Activated naive CD8-positive, alpha-beta T cell (primary cell): ENCODE results near the gene HPN.

Experiments
- H3K27ac Mint-ChIP-seq: one replicate; pipeline ENCODE4 v1.8.0; 2021; ENCODE audit warnings: mixed read lengths
- H3K27me3 Mint-ChIP-seq: one replicate; pipeline ENCODE4 v1.8.0; 2021; ENCODE audit warnings: mixed read lengths
- H3K36me3 Mint-ChIP-seq: one replicate; pipeline ENCODE4 v1.8.0; 2021; ENCODE audit warnings: mixed read lengths
- H3K4me1 Mint-ChIP-seq: one replicate; pipeline ENCODE4 v1.8.0; 2021; ENCODE audit warnings: low read depth, mixed read lengths
- H3K4me3 Mint-ChIP-seq: one replicate; pipeline ENCODE4 v1.8.0; 2021; ENCODE audit warnings: mild to moderate bottlenecking, mixed read lengths
- H3K9me3 Mint-ChIP-seq: one replicate; pipeline ENCODE4 v1.8.0; 2021; ENCODE audit warnings: low read depth, mixed read lengths

Gene HPN

GRCh38 chr19:35029737-35030256 is 11.7 kb upstream of the HPN start:
- Mint-ChIP-seq H3K36me3 (peaks cover 3% of the 10 kb centered on the region), H3K27ac (no peak overlapping the region), H3K27me3 (peaks cover 4% of the 10 kb centered on the region), H3K9me3 (no peaks in the 10 kb centered on the region), H3K4me1 (peaks cover 8% of the 10 kb centered on the region), H3K4me3 (peak overlapping the region; percentile 72)

DNA sequence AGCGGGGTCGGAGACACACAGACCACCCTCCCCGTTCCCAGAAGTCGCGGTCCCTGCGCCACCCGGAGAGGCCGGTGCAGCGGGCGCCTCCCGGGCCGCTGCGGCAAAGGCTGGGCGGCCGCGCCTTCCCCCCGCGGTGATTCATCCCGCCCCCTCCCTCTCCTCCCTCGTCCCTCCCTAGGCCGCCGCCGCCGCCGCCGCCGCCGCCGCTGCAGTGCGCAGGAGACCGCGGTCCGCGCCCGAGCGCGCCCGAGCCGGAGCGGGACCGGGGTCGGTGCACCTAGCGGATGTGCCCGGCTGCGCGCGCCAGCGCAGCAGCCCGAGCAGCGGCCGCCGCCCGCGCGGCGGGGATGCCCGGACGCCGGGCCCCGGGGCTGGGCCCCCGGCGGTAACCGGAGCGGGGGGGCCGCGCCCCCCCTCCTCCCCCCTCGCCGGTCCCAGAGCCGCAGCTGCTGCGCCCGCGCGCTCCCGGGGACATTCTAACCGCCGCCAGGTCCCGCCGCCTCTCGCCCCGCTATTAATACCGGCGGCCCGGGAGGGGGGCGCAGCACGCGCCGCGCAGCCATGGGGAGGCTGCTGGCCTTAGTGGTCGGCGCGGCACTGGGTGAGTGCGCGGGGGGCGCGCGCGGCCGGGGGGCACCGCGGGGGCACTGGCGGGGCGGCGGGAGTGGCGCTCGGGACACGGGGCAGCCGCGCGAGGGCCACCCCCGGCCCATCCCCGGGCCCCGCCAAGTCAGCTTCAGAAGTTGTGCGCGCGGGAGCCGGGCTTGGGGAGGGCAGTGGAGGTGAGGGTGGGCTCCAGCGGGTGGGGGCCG is 11.1 kb upstream of the HPN start, which contains the start of gene SCN1B:
TSS of gene SCN1B (plus strand) at position 214 of the 815 bp plus-strand sequence. CDS start at position 565, 351 bp downstream.
- H3K27me3 Mint-ChIP-seq = peaks cover 4% of the 10 kb centered on the region
- H3K4me1 Mint-ChIP-seq = peaks cover 8% of the 10 kb centered on the region
- no peaks in the 10 kb centered on the region for H3K9me3 Mint-ChIP-seq
- peak within 1 kb of the TSS; percentile 1 for H3K27ac Mint-ChIP-seq
- H3K36me3 Mint-ChIP-seq = peaks cover 3% of the 10 kb centered on the region
- H3K4me3 Mint-ChIP-seq = peak within 1 kb of the TSS; percentile 83

GRCh38 chr19:35031072-35031881 is 10.2 kb upstream of the HPN start:
- Mint-ChIP-seq H3K27me3 (peaks cover 4% of the 10 kb centered on the region), H3K4me1 (peaks cover 8% of the 10 kb centered on the region), H3K36me3 (peaks cover 3% of the 10 kb centered on the region), H3K9me3 (no peaks in the 10 kb centered on the region), H3K4me3 (peak overlapping the region; percentile 83), H3K27ac (peak overlapping the region; percentile 1)

GRCh38 chr19:35032356-35032865 is 9.1 kb upstream of the HPN start:
- H3K9me3 Mint-ChIP-seq = no peaks in the 10 kb centered on the region
- no peak overlapping the region for H3K27ac Mint-ChIP-seq
- H3K4me3 Mint-ChIP-seq = no peak overlapping the region
- peaks cover 4% of the 10 kb centered on the region for H3K27me3 Mint-ChIP-seq
- H3K36me3 Mint-ChIP-seq = peaks cover 3% of the 10 kb centered on the region
- peaks cover 8% of the 10 kb centered on the region for H3K4me1 Mint-ChIP-seq

DNA sequence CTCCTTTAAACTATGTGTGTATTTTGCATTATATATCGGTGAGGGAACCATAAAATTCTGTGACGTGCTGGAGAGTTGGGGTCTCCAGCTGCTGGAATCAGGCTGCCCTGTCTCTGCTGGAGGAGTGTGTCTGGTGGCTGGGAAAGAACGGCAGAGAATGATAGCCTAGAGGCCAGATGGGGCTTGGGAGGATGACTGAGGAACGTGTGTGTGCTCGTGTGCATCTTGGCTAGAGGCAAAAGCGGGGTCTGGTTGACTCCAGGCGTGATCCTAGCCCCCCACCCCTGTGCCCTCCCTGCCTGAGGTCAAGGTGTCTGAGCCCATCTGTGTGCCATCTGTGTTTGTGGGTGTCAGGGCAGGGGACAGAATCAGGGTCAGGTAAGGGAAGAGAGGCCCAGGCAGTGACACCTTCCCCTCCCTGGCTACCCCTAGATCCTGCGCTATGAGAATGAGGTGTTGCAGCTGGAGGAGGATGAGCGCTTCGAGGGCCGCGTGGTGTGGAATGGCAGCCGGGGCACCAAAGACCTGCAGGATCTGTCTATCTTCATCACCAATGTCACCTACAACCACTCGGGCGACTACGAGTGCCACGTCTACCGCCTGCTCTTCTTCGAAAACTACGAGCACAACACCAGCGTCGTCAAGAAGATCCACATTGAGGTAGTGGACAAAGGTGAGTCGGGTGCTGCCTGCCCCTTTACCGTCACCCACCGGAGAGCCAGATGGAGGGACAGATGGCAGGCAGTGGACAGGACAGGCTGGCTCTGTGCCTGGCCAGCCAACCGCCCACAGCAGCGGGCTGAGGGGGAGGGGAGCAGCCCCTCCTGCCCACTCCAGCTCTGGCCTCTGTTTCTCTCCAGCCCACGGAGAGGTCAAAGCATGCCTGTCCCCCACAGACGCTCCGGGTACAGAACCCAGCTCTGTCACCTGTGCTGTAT is 8.2 kb upstream of the HPN start:
- H3K36me3 Mint-ChIP-seq = peaks cover 2% of the 10 kb centered on the region
- no peaks in the 10 kb centered on the region for H3K9me3 Mint-ChIP-seq
- no peak overlapping the region for H3K4me3 Mint-ChIP-seq
- no peak overlapping the region for H3K27ac Mint-ChIP-seq
- H3K4me1 Mint-ChIP-seq = peaks cover 7% of the 10 kb centered on the region
- H3K27me3 Mint-ChIP-seq = peaks cover 4% of the 10 kb centered on the region

- H3K27ac Mint-ChIP-seq = no peak overlapping the region
- H3K4me3 Mint-ChIP-seq = no peak overlapping the region
- H3K4me1 Mint-ChIP-seq = peaks cover 6% of the 10 kb centered on the region
- H3K27me3 Mint-ChIP-seq = peaks cover 4% of the 10 kb centered on the region
- H3K9me3 Mint-ChIP-seq = no peaks in the 10 kb centered on the region
- H3K36me3 Mint-ChIP-seq = no peaks in the 10 kb centered on the region
These were observed 7.5 kb upstream of the HPN start for GRCh38 chr19:35034005-35034502.

DNA sequence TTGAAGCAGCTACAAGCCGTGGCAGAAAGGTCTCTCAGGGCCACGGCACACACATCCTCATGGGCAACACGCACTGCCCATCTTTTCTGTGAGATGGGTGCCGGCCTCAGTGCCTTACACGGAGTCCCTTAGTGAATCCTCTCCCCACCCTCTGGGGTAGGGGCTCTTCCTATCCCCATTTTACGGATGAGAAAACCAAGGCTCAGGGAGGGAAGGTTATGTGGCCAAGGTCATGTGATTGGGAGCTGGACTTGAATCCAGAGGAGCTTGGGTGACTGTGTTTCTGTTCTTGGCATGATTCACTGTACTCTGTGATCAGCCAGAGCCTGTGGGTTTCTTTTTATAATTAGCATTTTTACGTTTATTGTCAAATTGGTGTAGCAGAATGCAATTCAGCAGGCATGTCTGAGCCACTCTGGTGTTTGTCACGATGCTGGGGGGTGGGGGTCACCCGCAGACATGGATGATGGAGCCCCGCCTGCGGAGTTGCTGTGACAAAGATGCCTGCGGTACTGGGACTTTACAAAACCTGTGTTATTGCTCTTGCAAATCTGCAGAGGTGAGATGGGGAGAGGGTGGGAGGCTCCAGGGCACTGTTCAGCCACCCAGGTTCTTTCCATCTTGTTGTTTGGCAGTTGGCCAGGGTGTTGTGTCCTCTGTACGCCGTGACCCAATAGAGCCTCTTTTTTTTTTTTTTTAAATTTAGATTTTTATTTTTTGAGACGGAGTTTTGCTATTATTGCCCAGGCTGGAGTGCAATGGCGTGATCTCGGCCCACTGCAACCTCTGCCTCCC is 6.7 kb upstream of the HPN start:
- H3K27ac Mint-ChIP-seq = no peak overlapping the region
- no peaks in the 10 kb centered on the region for H3K36me3 Mint-ChIP-seq
- no peak overlapping the region for H3K4me3 Mint-ChIP-seq
- H3K27me3 Mint-ChIP-seq = peaks cover 4% of the 10 kb centered on the region
- H3K4me1 Mint-ChIP-seq = peaks cover 8% of the 10 kb centered on the region
- H3K9me3 Mint-ChIP-seq = no peaks in the 10 kb centered on the region

DNA sequence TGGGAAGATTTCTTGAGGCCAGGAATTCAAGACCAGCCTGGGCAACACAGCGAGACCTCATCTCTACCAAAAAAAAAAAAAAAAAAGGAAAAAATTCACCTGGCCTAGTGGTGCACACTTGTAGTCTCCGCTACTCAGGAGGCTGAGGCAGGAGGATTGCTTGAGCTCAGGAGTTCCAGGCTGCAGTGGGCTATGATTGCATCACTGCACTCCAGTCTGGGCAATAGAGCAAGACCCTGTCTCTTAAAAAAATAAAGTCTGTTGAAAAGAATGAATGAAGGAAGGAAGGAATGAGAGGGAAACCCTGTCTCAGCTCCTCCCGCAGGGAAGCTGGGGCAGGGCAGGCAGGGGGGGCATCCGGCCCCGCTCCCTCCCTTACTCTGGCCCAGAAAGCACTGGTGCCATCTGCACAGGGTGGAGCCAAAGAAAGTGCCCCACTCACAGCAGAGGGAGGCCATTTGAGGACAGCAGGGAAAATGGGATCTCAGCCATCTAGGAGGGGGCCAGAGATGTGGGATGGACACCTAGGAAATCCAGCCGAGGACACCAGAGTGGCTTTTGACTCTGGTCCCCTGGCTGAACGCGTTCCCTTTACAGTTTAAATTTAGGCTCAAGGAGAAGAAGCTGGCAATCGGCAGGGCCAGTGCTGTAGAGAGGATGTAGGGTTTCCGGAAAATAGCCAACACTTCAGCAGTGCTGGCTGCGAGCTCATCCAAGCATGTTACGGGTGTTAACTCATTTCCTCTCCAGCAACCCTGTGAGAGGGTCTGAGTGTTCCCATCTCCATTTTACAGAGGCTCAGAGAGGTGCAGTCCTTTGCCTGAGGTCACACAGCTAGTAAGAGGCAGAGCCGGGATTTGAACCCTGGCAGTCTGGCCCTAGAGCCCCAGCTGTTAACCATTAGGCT is 3.6 kb upstream of the HPN start:
- no peaks in the 10 kb centered on the region for H3K36me3 Mint-ChIP-seq
- no peak overlapping the region for H3K4me3 Mint-ChIP-seq
- peaks cover 17% of the 10 kb centered on the region for H3K4me1 Mint-ChIP-seq
- H3K9me3 Mint-ChIP-seq = no peaks in the 10 kb centered on the region
- H3K27me3 Mint-ChIP-seq = no peaks in the 10 kb centered on the region
- no peak overlapping the region for H3K27ac Mint-ChIP-seq

- peak overlapping the region; percentile 52 for H3K4me3 Mint-ChIP-seq
- peaks cover 17% of the 10 kb centered on the region for H3K4me1 Mint-ChIP-seq
- H3K9me3 Mint-ChIP-seq = no peaks in the 10 kb centered on the region
- no peak overlapping the region for H3K27ac Mint-ChIP-seq
- no peaks in the 10 kb centered on the region for H3K27me3 Mint-ChIP-seq
- no peaks in the 10 kb centered on the region for H3K36me3 Mint-ChIP-seq
These were observed 2.7 kb upstream of the HPN start for GRCh38 chr19:35038623-35039512.

DNA sequence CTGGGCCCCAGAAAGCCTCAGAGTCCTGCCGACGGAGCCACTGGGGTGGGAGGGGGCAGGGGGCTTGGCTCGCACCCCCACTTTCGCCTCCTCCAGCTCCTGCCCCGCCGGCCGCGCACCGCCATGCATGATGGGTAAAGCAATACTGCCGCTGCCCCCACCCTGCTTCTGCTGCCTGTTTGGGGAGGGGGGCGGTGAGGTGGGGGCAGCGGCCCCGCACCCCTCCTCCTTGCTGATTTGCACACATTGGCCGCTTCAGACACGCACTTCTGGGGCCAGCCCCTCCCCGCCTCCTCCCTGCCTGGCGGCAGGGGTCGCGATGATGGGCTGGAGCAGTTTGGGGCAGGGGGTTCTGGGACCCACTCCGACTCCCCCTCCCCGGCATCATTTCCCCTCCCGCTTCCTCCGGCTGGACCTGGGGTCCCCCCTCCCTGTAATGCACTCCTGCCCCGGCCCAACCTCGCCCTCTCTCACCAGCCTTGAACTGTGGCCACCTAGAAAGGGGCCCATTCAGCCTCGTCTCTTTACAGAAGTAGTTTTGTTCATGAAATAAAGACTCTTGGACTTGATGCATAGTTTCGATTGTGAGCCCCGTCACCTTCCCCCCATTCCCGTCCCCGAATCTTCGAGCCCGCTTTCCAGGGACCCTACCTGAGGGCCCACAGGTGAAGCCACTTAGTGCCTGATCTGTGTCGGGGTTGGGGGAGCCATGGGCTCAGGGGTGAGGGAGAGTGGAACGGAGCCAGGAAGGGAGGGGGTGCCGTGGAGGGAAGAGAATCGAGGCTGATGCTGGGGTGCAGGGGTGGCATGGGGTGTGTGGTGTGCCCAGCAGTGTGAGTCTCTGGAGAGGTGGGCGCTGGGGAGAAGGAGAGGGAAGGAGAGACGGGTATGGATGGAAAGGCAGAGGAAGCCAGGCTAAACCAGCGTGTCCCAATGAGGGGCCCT is 1.4 kb upstream of the HPN start:
- Mint-ChIP-seq H3K27me3 (no peaks in the 10 kb centered on the region), H3K36me3 (no peaks in the 10 kb centered on the region), H3K9me3 (no peaks in the 10 kb centered on the region), H3K4me1 (peaks cover 26% of the 10 kb centered on the region), H3K27ac (peak overlapping the region; percentile 76), H3K4me3 (peak overlapping the region; percentile 69)

- Mint-ChIP-seq H3K27ac (peak overlapping the region; percentile 76), H3K27me3 (no peaks in the 10 kb centered on the region), H3K36me3 (no peaks in the 10 kb centered on the region), H3K9me3 (no peaks in the 10 kb centered on the region), H3K4me1 (peaks cover 34% of the 10 kb centered on the region), H3K4me3 (peak overlapping the region; percentile 69)
These were observed 534 bp upstream of the HPN start for GRCh38 chr19:35040826-35041547.
